GM18873 (cell line): ENCODE data around the gene PRKAG1.

ENCODE experiments used
- ATAC-seq: cut with Tn5 transposase; IDR thresholded peaks from one replicate; pipeline ENCODE4 v1.9.1; 2021; ENCODE audit warnings: mild to moderate bottlenecking, moderate library complexity, moderate number of reproducible peaks; ENCODE audit not compliant: unreplicated experiment, low FRiP score

The PRKAG1 gene

GRCh38 chr12:49015196-49015595 lies 3.4 kb downstream of the PRKAG1 start:
- no peak for ATAC-seq

GRCh38 chr12:49014547-49014946 lies 4.0 kb downstream of the PRKAG1 start:
- ATAC-seq: no peak

GRCh38 chr12:49013428-49013827 lies 5.1 kb downstream of the PRKAG1 start:
- ATAC-seq: no peak

GRCh38 chr12:49012739-49013138 lies 5.8 kb downstream of the PRKAG1 start:
- no peak for ATAC-seq

GRCh38 chr12:49010092-49010668 lies 8.4 kb downstream of the PRKAG1 start:
- ATAC-seq: no peak

- ATAC-seq: no peak
Observed at GRCh38 chr12:49008943-49009342, 9.6 kb downstream of the PRKAG1 start.

GRCh38 chr12:49000346-49000745 lies 18.2 kb downstream of the PRKAG1 start:
- ATAC-seq: no peak

- no peak for ATAC-seq
Observed at GRCh38 chr12:48999371-49000131, 19.0 kb downstream of the PRKAG1 start, which contains the start of gene DDN. DDN (minus strand) TSS chr12:48999375; CDS start chr12:48999287, 88 bp downstream.

GRCh38 chr12:48998497-48999353 lies 19.9 kb downstream of the PRKAG1 start:
- no peak for ATAC-seq

- ATAC-seq: no peak
Observed at GRCh38 chr12:48997719-48998496, 20.7 kb downstream of the PRKAG1 start.

GRCh38 chr12:48996794-48997718 lies 21.5 kb downstream of the PRKAG1 start:
- no peak for ATAC-seq

GRCh38 chr12:48995086-48995879 lies 23.3 kb downstream of the PRKAG1 start:
- ATAC-seq: no peak

- no peak for ATAC-seq
Observed at GRCh38 chr12:48994224-48995085, 24.1 kb downstream of the PRKAG1 start.

GRCh38 chr12:48993787-48994186 lies 24.8 kb downstream of the PRKAG1 start:
- ATAC-seq: no peak

GRCh38 chr12:48991247-48992050 lies 27.1 kb downstream of the PRKAG1 start:
- no peak for ATAC-seq

- ATAC-seq: no peak
Observed at GRCh38 chr12:48990552-48990951, 28.0 kb downstream of the PRKAG1 start.
